SK-N-SH treated with all-trans-retinoic acid at 6 μM for 48 hours (cell line): ENCODE measurements around the gene SPAG7.

Experiments used
- ATAC-seq: fragments of 200-7000 bp; cut with Tn5 transposase; 3 replicates; pipeline ENCODE4 v1.9.1; 2020; ENCODE audit warnings: mild to moderate bottlenecking, moderate library complexity
- CSDC2 ChIP-seq: fragments of 250-450 bp; sonication (Bioruptor Pico); IDR thresholded peaks from 2 replicates; pipeline ENCODE4 v1.5.0; 2020; ENCODE audit warnings: mild to moderate bottlenecking, moderate library complexity
- ESRRG ChIP-seq: fragments of 250-450 bp; sonication (Bioruptor Pico); IDR thresholded peaks from 2 replicates; pipeline ENCODE4 v1.6.1; 2021; ENCODE audit warnings: mild to moderate bottlenecking
- GLIS3 ChIP-seq: fragments of 250-450 bp; sonication (Bioruptor Pico); IDR thresholded peaks from 2 replicates; pipeline ENCODE4 v1.5.0; 2020; ENCODE audit warnings: mild to moderate bottlenecking, moderate library complexity
- ISL1 ChIP-seq: fragments of 250-450 bp; sonication (Bioruptor Pico); IDR thresholded peaks from 2 replicates; pipeline ENCODE4 v2.1.2; 2022; ENCODE audit warnings: mild to moderate bottlenecking, moderate library complexity
- OSR1 ChIP-seq: fragments of 250-450 bp; sonication (Bioruptor Pico); IDR thresholded peaks from 2 replicates; pipeline ENCODE4 v1.8.0; 2022; ENCODE audit warnings: moderate library complexity, mild to moderate bottlenecking, inconsistent platforms
- PPARA ChIP-seq: fragments of 250-450 bp; sonication (Bioruptor Pico); IDR thresholded peaks from 2 replicates; pipeline ENCODE4 v1.5.0; 2020; ENCODE audit warnings: mild to moderate bottlenecking, borderline replicate concordance
- RARB ChIP-seq: fragments of 250-450 bp; sonication (Bioruptor Pico); IDR thresholded peaks from 2 replicates; pipeline ENCODE4 v1.8.0; 2021; ENCODE audit warnings: mild to moderate bottlenecking, moderate library complexity
- SNAI2 ChIP-seq: fragments of 250-450 bp; sonication (Bioruptor Pico); IDR thresholded peaks from 2 replicates; pipeline ENCODE4 v1.5.0; 2020; ENCODE audit warnings: mild to moderate bottlenecking, moderate library complexity
- TCF4 ChIP-seq: fragments of 250-450 bp; sonication (Bioruptor Pico); IDR thresholded peaks from 2 replicates; pipeline ENCODE4 v1.8.0; 2021; ENCODE audit warnings: mild to moderate bottlenecking, moderate library complexity, borderline replicate concordance
- TOX ChIP-seq: fragments of 250-450 bp; sonication (Bioruptor Pico); IDR thresholded peaks from 2 replicates; pipeline ENCODE4 v1.8.0; 2021; ENCODE audit warnings: mild to moderate bottlenecking, moderate library complexity, borderline replicate concordance
- ZC3H10 ChIP-seq: fragments of 250-450 bp; sonication (Bioruptor Pico); IDR thresholded peaks from 2 replicates; pipeline ENCODE4 v1.5.1; 2021; ENCODE audit warnings: mild to moderate bottlenecking, moderate library complexity
- ZNF565 ChIP-seq: fragments of 450-650 bp; formaldehyde crosslinking; conservative IDR thresholded peaks from 2 replicates; pipeline ENCODE4 v1.5.0; 2020; ENCODE audit warnings: low read depth, mild to moderate bottlenecking, moderate library complexity
- ZNF70 ChIP-seq: fragments of 450-650 bp; formaldehyde crosslinking; IDR thresholded peaks from 2 replicates; pipeline ENCODE4 v1.5.0; 2020; ENCODE audit warnings: mild to moderate bottlenecking, moderate library complexity
- TF ChIP-seq, protein P1 (sequence below): fragments of 250-450 bp; sonication (Bioruptor Pico); IDR thresholded peaks from 2 replicates; pipeline ENCODE4 v1.8.0; 2020; ENCODE audit warnings: mild to moderate bottlenecking, moderate library complexity, borderline replicate concordance
- TF ChIP-seq, protein P2 (sequence below): fragments of 250-450 bp; sonication (Bioruptor Pico); IDR thresholded peaks from 2 replicates; pipeline ENCODE4 v1.5.1; 2020; ENCODE audit warnings: low read depth, mild to moderate bottlenecking, moderate library complexity
- TF ChIP-seq, protein P3 (sequence below): fragments of 250-450 bp; sonication (Bioruptor Pico); IDR thresholded peaks from 2 replicates; pipeline ENCODE4 v1.8.0; 2021; ENCODE audit warnings: low read depth, mild to moderate bottlenecking, moderate library complexity, borderline replicate concordance
- TF ChIP-seq, protein P4 (sequence below): fragments of 250-450 bp; sonication (Bioruptor Pico); IDR thresholded peaks from 2 replicates; pipeline ENCODE4 v1.5.0; 2020; ENCODE audit warnings: mild to moderate bottlenecking, moderate library complexity
- TF ChIP-seq, protein P5 (sequence below): fragments of 250-450 bp; sonication (Bioruptor Pico); IDR thresholded peaks from 2 replicates; pipeline ENCODE4 v1.5.1; 2021; ENCODE audit warnings: mild to moderate bottlenecking, moderate library complexity

Gene SPAG7

DNA sequence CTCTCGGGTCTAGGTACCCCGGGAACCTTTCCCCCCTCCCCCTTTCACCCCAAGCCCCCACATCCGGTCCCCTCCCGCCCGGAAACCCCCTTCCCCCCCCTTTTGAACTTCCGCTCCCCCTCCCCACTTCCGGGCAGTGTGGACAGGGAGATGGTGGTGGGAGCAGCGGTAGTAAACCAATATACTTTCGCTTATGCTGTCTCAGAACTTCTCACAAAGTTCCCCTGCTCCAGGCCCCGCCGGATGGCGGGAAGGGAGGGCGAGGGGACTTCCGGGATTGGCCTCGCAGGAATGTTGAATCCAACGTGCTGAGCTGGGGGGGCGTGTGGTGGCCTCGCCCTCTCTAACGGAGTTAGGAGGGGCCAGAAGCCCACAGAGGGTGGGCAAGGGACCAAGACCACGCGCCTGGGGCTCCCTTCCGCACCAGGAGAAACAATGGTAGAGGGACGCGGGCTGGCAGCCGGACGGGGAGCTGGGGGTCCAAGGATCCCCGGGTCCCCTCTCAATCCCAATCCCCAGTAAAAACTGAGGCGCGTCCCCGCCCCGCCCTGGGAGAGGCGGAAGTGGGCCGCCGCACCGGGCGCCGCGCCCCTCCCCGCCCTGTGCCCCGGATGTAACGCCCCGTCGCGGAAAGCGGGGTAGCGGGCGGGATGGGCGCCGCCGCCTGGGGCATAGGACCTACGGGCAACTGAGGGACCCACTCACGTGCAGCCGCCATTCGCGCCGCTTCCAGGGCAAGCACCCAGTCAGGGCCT, 20.0 kb downstream of the SPAG7 start (continued):
- TF ChIP-seq, protein P1, sequence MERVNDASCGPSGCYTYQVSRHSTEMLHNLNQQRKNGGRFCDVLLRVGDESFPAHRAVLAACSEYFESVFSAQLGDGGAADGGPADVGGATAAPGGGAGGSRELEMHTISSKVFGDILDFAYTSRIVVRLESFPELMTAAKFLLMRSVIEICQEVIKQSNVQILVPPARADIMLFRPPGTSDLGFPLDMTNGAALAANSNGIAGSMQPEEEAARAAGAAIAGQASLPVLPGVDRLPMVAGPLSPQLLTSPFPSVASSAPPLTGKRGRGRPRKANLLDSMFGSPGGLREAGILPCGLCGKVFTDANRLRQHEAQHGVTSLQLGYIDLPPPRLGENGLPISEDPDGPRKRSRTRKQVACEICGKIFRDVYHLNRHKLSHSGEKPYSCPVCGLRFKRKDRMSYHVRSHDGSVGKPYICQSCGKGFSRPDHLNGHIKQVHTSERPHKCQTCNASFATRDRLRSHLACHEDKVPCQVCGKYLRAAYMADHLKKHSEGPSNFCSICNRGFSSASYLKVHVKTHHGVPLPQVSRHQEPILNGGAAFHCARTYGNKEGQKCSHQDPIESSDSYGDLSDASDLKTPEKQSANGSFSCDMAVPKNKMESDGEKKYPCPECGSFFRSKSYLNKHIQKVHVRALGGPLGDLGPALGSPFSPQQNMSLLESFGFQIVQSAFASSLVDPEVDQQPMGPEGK (CRISPR knock-in tag): 0 out of 2 replicates have a peak, but pooled peaks have one; percentile 11
- TF ChIP-seq, protein P2, sequence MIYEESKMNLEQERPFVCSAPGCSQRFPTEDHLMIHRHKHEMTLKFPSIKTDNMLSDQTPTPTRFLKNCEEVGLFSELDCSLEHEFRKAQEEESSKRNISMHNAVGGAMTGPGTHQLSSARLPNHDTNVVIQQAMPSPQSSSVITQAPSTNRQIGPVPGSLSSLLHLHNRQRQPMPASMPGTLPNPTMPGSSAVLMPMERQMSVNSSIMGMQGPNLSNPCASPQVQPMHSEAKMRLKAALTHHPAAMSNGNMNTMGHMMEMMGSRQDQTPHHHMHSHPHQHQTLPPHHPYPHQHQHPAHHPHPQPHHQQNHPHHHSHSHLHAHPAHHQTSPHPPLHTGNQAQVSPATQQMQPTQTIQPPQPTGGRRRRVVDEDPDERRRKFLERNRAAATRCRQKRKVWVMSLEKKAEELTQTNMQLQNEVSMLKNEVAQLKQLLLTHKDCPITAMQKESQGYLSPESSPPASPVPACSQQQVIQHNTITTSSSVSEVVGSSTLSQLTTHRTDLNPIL: no peak; the same call in 1 of the 2 replicates
- no peak for TF ChIP-seq RARB (CRISPR knock-in tag)
- no peak for TF ChIP-seq OSR1
- TF ChIP-seq TCF4 (CRISPR knock-in tag): no peak

DNA sequence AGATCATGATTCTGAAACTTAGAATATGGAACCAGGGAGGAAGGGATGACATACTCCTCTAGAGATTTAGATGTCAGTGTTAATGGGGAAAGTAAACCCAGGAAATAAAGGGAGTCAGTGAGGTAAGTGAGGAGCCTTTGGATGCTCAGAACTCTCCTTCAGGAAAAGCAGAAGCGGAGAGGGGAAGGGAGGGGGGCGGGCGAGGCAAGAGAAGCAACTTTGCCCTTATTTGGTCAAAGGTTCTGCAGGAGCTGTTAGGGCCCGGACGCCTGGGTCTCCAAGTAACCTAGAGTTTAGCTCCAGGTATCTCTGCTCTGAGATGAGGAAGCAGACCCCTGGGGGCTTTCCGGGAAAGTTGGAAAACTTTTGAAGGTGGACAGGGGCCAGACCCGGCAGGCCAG, 20.6 kb downstream of the SPAG7 start:
- no peak for ATAC-seq
- TF ChIP-seq CSDC2 (CRISPR knock-in tag) (no peak), ESRRG (no peak), TOX (CRISPR knock-in tag) (no peak), PPARA (CRISPR knock-in tag) (no peak), OSR1 (no peak), ZC3H10 (CRISPR knock-in tag) (no peak), ZNF565 (CRISPR knock-in tag) (no peak), GLIS3 (CRISPR knock-in tag) (no peak), ZNF70 (CRISPR knock-in tag) (no peak), SNAI2 (no peak), ISL1 (CRISPR knock-in tag) (no peak)
- TF ChIP-seq, protein P3, sequence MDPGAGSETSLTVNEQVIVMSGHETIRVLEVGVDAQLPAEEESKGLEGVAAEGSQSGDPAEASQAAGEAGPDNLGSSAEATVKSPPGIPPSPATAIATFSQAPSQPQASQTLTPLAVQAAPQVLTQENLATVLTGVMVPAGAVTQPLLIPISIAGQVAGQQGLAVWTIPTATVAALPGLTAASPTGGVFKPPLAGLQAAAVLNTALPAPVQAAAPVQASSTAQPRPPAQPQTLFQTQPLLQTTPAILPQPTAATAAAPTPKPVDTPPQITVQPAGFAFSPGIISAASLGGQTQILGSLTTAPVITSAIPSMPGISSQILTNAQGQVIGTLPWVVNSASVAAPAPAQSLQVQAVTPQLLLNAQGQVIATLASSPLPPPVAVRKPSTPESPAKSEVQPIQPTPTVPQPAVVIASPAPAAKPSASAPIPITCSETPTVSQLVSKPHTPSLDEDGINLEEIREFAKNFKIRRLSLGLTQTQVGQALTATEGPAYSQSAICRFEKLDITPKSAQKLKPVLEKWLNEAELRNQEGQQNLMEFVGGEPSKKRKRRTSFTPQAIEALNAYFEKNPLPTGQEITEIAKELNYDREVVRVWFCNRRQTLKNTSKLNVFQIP (CRISPR knock-in tag): no peak
- TF ChIP-seq, protein P2: no peak
- TF ChIP-seq, protein P4, sequence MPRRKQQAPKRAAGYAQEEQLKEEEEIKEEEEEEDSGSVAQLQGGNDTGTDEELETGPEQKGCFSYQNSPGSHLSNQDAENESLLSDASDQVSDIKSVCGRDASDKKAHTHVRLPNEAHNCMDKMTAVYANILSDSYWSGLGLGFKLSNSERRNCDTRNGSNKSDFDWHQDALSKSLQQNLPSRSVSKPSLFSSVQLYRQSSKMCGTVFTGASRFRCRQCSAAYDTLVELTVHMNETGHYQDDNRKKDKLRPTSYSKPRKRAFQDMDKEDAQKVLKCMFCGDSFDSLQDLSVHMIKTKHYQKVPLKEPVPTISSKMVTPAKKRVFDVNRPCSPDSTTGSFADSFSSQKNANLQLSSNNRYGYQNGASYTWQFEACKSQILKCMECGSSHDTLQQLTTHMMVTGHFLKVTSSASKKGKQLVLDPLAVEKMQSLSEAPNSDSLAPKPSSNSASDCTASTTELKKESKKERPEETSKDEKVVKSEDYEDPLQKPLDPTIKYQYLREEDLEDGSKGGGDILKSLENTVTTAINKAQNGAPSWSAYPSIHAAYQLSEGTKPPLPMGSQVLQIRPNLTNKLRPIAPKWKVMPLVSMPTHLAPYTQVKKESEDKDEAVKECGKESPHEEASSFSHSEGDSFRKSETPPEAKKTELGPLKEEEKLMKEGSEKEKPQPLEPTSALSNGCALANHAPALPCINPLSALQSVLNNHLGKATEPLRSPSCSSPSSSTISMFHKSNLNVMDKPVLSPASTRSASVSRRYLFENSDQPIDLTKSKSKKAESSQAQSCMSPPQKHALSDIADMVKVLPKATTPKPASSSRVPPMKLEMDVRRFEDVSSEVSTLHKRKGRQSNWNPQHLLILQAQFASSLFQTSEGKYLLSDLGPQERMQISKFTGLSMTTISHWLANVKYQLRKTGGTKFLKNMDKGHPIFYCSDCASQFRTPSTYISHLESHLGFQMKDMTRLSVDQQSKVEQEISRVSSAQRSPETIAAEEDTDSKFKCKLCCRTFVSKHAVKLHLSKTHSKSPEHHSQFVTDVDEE (CRISPR knock-in tag): no peak
- TF ChIP-seq, protein P5, sequence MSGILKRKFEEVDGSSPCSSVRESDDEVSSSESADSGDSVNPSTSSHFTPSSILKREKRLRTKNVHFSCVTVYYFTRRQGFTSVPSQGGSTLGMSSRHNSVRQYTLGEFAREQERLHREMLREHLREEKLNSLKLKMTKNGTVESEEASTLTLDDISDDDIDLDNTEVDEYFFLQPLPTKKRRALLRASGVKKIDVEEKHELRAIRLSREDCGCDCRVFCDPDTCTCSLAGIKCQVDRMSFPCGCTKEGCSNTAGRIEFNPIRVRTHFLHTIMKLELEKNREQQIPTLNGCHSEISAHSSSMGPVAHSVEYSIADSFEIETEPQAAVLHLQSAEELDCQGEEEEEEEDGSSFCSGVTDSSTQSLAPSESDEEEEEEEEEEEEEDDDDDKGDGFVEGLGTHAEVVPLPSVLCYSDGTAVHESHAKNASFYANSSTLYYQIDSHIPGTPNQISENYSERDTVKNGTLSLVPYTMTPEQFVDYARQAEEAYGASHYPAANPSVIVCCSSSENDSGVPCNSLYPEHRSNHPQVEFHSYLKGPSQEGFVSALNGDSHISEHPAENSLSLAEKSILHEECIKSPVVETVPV (CRISPR knock-in tag): no peak

DNA sequence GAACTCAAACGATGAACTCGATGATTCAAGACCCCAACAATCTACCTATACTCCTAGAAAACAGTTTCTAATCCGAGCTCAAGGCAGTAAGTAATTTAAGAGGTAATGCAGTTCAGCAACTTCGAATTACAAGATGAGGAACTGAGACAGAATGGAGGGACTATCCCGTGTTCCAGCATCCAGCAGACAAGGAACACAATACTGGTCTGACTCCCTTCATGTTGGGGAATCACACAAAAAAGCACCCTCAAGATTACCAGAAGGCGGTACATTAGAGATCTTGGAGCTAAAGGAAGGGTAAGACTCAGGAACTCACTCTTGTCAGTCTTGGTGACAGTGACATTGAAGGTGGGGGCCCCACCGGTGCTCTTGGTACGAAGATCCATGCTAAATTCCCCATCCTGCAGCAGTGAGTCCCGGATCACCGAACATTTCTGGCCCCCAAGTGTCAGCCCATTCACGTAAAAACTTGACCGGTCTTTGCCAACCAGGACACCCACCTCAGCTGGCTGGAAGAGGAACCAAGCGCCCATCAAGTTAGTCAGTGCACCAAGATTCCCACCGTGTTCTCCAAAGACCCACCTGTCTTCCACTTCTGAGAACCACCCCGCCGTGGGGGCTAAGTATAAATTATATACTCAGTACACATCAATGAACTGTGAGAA, 21.2 kb downstream of the SPAG7 start:
- TF ChIP-seq, protein P4 (CRISPR knock-in tag): no peak
- TF ChIP-seq ESRRG (no peak), CSDC2 (CRISPR knock-in tag) (no peak)
- ATAC-seq: no peak
